Body of pancreas (tissue), 4 donors: Measurements from ENCODE around the gene MUC5AC. TPM values are rescaled to one million over a fixed set of nuclear protein-coding genes. Genes with fewer than 3 reads are reported as not detected.
A peak's percentile ranks its signal among the peaks of the same experiment; 100 is the strongest.
"Not testable (repeated sequence)": the region's sequence is repeated elsewhere in the genome, so short reads cannot be mapped to it uniquely, and the experiment has no call there.

ENCODE experiments used
- ATAC-seq: fragments of 150-250 bp; one replicate; pipeline ENCODE4 v1.9.1; 2016
- DNase-seq, 4 donors: peaks; one replicate each; pipeline ENCODE4 v3.0.0-alpha.2; 2019
- H3K27ac ChIP-seq, 4 donors: fragments of 200-600 bp; sonication (generic); 1 replicate in 3 of 4; 2 replicates in 1 of 4; pipeline versions ENCODE4 v1.5.1 to v1.6.1; 2016 to 2019; ENCODE audit warnings: mild to moderate bottlenecking in 1 of 4, mixed read lengths in 1 of 4, moderate library complexity in 1 of 4
- H3K27me3 ChIP-seq, 2 donors: fragments of 200-600 bp; sonication (generic); one replicate each; pipeline ENCODE4 v1.6.0; 2016; ENCODE audit warnings: mild to moderate bottlenecking in 1 of 2
- H3K36me3 ChIP-seq, 2 donors: fragments of 200-600 bp; sonication (generic); replicated peaks in 1 of 2; 2 replicates each; pipeline ENCODE4 v1.5.1; 2016; ENCODE audit warnings: low read depth in 2 of 2; ENCODE audit not compliant: insufficient read depth in 1 of 2
- H3K4me1 ChIP-seq: fragments of 200-600 bp; sonication (generic); one replicate; pipeline ENCODE4 v1.6.0; 2016
- H3K4me3 ChIP-seq, 2 donors: fragments of 200-600 bp; sonication (generic); 1 replicate in 1 of 2; 2 replicates in 1 of 2; pipeline ENCODE4 v1.5.1; 2016 to 2019
- H3K9me3 ChIP-seq, 3 donors: fragments of 200-600 bp; sonication (generic); 1 replicate in 2 of 3; 2 replicates in 1 of 3; pipeline ENCODE4 v1.5.1; 2016
- POLR2A ChIP-seq, 3 donors: fragments of 450-650 bp; IDR thresholded peaks; one replicate each; pipeline ENCODE4 v1.6.1; 2016; ENCODE audit warnings: antibody characterized with exemption in 3 of 3, mild to moderate bottlenecking in 2 of 3
- WGBS, 2 donors: methylation state at CpG; one replicate each; pipeline ENCODE4 v1.1.5; 2017; 5-methylcytosine and 5-hydroxymethylcytosine counted together
- intact Hi-C: fragments of 100-400 bp; cut with DNase I; formaldehyde crosslinking; loops from one replicate; pipeline ENCODE4 v1.15.1; 2023
- total RNA-seq, 2 donors: library from RNA; depleted of rRNA; stranded (reverse); fragments of >200 nt; gene quantifications; one replicate each; pipeline ENCODE4 v1.1.0, GENCODE V29; 2016
- TF ChIP-seq, protein P1 (sequence below), 7 experiments: fragments of 450-650 bp in 4 of 7; fragments of 200-600 bp in 3 of 7; sonication (generic) in 3 of 7; IDR thresholded peaks; one replicate each; pipeline ENCODE4 v1.5.1; 2016 to 2019; ENCODE audit warnings: antibody characterized with exemption in 7 of 7

MUC5AC gene
- total RNA-seq, 2 donors from 2014 or later, result under 0.01 to 1.8 TPM

DNA sequence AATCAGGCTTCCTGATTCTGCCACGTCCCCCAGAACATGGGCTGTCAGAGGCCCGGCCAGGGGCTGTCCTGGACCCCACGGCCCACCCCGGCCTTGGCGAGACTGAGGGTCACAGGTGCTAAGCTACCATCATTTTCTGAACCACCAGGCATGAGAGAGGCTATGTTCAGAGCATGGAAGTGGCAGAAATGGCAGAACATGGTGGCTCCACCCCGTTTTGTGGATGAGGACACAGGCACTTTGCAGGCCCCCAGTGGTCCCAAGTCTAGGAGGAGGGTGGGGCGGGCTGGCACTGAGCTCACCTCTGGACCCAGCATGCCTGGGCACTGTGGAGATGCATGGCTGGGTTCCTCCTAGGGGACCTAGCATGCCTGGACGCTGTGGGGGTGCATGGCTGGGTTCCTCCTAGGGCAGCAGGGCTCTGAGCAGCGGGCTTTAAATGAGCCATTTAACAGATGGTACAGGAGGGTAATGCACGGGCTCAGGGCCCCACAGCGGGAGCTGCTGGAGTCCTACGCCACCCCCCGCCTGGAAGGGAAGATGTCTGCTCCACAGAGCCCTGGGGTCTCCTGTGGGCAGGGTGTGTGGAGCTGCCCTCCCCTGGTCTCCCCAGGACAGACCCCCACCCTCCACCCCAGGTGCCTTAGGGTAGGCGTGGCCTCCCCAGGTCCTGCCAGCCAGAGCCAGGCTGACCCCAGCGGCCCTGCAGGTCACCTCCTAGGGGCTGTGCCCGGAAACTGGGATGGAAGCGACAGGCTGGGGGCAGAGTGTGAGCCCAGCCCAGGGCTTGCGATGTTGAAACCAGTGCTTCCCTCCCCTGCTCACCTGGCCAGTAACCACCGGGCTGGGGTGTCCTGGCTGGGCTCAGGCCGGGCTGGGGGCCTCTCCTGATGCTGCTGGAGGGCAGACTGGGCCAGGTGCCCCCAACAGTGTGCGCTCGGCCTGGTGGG, 6.1 kb upstream of the MUC5AC start:
- DNase-seq (no peak), ATAC-seq (no peak)
- intact Hi-C loops, result no loop called here
- Histone ChIP-seq H3K4me1 (no peaks in the 10 kb centered on the region), H3K9me3 (no peaks in the 10 kb centered on the region), H3K36me3 (no peaks in the 10 kb centered on the region), H3K27ac (no peak overlapping the region), H3K27me3 (no peaks in the 10 kb centered on the region), H3K4me3 (no peak overlapping the region)
- TF ChIP-seq, protein P1, sequence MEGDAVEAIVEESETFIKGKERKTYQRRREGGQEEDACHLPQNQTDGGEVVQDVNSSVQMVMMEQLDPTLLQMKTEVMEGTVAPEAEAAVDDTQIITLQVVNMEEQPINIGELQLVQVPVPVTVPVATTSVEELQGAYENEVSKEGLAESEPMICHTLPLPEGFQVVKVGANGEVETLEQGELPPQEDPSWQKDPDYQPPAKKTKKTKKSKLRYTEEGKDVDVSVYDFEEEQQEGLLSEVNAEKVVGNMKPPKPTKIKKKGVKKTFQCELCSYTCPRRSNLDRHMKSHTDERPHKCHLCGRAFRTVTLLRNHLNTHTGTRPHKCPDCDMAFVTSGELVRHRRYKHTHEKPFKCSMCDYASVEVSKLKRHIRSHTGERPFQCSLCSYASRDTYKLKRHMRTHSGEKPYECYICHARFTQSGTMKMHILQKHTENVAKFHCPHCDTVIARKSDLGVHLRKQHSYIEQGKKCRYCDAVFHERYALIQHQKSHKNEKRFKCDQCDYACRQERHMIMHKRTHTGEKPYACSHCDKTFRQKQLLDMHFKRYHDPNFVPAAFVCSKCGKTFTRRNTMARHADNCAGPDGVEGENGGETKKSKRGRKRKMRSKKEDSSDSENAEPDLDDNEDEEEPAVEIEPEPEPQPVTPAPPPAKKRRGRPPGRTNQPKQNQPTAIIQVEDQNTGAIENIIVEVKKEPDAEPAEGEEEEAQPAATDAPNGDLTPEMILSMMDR (IDR thresholded peaks at IDR 0.05), result no peak
- TF ChIP-seq POLR2A (IDR thresholded peaks at IDR 0.05), result no peak
- WGBS, 2 donors, result 53 to 66% methylated on average over 4 to 21 of the region's 22 CpGs

DNA sequence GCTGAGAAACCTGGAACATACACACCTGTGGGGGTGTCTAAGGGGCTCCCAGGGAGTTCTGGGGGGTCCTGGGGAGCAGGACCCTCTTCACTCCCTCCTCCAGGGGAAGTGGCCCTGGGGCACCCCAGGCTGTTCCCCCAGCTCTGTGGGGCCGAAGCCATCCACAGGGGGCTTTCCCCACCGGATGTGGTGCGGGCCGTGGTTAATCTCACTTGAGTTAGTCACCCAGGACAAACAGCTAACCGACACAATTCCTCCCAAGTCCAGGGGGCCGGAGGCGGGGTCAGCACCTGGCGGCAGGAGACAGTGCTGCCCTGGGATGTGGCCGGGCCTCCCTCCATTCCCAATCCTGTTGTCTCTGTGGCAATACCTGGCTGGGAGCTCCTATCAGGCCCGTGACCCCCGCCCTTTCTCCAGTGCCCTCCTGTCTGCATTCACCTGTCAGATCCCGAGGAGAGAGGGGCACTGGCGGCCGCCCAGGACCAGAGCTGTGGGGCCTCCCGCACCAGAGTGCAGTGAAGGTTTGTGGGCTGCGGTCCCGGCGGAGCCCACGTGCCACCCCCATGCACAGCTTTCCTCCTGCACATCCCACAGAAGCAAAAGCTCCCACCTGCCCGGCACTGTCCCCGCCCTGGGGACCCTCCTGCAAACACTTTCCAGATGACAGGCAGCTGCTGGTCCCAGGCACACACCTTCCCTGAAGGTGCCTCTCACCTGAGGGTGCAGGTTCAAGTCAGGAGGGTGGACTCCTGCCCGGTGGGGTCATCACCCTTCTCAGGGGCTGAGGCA, 5.2 kb upstream of the MUC5AC start:
- no peaks in the 10 kb centered on the region for H3K4me1 ChIP-seq
- whole genome bisulfite sequencing, 2 donors, result 40 to 43% methylated on average over 8 to 22 of the region's 22 CpGs
- no peak for DNase-seq
- intact Hi-C loops, result no loop called here
- TF ChIP-seq POLR2A (IDR thresholded peaks at IDR 0.05), result no peak
- TF ChIP-seq, protein P1 (IDR thresholded peaks at IDR 0.05), result no peak
- H3K27ac ChIP-seq, result no peak overlapping the region
- H3K9me3 ChIP-seq, result no peaks in the 10 kb centered on the region
- H3K27me3 ChIP-seq, result no peaks in the 10 kb centered on the region
- H3K36me3 ChIP-seq, result no peaks in the 10 kb centered on the region
- ATAC-seq, result no peak
- no peak overlapping the region for H3K4me3 ChIP-seq

DNA sequence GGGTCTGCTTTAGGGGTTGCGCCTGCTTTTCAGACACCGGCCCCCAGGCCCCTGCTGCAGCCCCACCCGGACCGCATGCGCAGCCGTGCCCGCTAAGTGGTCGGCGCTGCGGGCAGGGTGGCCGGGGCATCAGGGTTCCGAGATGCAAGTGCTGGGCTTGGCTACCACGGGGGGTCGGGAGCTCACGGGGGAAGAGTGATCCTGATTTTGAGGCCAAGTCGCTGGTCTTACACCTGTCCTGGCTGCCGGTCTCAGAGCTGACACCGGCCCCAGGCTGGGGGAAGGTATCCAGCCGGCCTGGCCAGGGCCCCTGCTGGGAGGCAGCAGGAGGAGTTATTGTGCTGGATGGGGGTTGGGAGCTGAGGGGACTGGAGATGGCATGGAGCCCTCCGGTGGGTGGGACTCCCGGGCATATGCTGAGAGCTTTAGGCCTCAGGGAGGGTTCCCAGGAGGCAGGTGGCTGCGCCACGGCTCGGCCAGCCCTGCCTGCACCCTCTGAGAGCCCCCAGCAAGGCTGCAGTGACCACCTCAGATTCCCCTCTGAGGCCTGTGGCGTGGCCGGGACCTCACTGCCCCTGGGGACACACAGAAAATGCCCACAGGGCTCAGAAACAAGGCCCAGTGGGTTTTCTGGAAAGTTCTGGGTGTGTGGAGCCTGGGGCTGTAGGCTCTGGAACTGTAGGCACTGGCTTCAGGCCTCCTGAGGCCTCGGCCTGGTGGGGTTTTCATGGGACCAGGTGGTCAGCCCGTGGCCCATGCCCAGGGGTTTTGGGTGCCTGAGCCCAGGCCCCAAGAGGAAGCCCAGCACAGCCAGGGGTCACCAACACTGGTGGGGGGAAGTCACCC, 4.4 kb upstream of the MUC5AC start:
- Histone ChIP-seq H3K9me3 (no peaks in the 10 kb centered on the region), H3K36me3 (no peaks in the 10 kb centered on the region), H3K4me3 (no peak overlapping the region), H3K27me3 (no peaks in the 10 kb centered on the region), H3K27ac (no peak overlapping the region), H3K4me1 (no peaks in the 10 kb centered on the region)
- intact Hi-C loops, result no loop called here
- no peak for ATAC-seq
- DNase-seq, result no peak
- no peak for TF ChIP-seq POLR2A (IDR thresholded peaks at IDR 0.05)
- TF ChIP-seq, protein P1 (IDR thresholded peaks at IDR 0.05), result no peak
- 81 to 92% methylated on average over 5 to 21 of the region's 28 CpGs for WGBS, 2 donors

DNA sequence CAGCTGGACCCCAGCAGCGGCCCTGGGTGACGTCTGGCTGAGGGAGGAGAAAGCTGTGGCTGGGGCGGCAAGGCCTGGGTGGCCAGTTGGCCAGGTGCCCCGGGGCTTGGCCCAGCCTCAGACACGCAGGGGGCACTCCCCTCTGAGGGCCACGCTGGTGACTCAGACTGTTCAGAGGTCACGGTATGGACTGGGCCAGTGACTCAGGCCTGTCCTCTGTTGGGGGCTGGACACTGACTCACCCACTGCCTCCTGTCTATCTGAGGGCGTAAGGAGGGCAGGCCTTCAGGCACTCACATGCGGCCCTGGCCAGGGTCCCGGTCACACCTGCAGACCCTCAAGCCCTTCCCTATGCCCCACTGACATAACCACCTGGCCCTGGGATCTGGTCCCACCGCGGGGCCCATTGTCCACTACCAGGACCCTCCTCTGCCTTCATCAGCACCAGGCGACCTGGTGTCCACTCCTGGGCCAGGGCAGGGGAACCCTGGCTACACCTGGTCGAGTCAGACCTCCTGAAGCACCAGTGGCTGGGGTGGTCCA, 3.7 kb upstream of the MUC5AC start:
- 71 to 76% methylated on average over 9 to 14 of the region's 14 CpGs for WGBS, 2 donors

DNA sequence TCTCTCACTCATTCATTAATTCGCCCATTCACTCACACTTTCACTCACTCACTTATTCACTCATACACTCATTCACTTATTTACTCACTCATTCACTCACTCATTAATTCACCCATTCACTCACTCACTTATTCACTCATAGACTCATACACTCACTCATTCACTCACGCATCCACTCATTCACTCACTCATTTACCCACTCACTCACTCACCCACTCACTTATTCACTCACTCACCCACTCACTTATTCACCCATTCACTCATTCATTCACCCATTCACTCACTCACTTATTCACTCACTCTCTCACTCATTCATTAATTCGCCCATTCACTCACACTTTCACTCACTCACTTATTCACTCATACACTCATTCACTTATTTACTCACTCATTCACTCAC, 3.1 kb upstream of the MUC5AC start:
- intact Hi-C loops, ATAC-seq: not testable (repeated sequence)

More for the DNA sequence above, 3.7 kb upstream of the MUC5AC start:
- DNase-seq (peak; percentile 24 to 48 (median 37)), ATAC-seq (no peak)
- TF ChIP-seq POLR2A (IDR thresholded peaks at IDR 0.05), result no peak
- TF ChIP-seq, protein P1 (IDR thresholded peaks at IDR 0.05), result no peak
- no peak overlapping the region for H3K27ac ChIP-seq
- H3K9me3 ChIP-seq, result no peaks in the 10 kb centered on the region
- intact Hi-C loops, result no loop called here
- no peaks in the 10 kb centered on the region for H3K27me3 ChIP-seq
- H3K4me3 ChIP-seq, result no peak overlapping the region
- H3K36me3 ChIP-seq, result no peaks in the 10 kb centered on the region
- no peaks in the 10 kb centered on the region for H3K4me1 ChIP-seq

More for the DNA sequence above, 3.1 kb upstream of the MUC5AC start:
- H3K4me1 ChIP-seq, H3K4me3 ChIP-seq, H3K36me3 ChIP-seq, H3K9me3 ChIP-seq, H3K27ac ChIP-seq, H3K27me3 ChIP-seq, DNase-seq: not testable (repeated sequence)
- WGBS, 2 donors, result 86 to 91% methylated on average over 1 to 3 of the region's 3 CpGs
